Occipital lobe (tissue), 2 donors: ENCODE measurements around the gene FBXL19. TPM values are rescaled to one million over a fixed set of nuclear protein-coding genes. Genes with fewer than 3 reads are reported as not detected.

ENCODE experiments used
- DNase-seq: peaks from one replicate; lab custom pipeline; 2025; lab: John Stamatoyannopoulos, UW
- total RNA-seq: library from RNA; depleted of rRNA; stranded (reverse); fragments of >200 nt; gene quantifications from one replicate; pipeline ENCODE4 v1.2.3, GENCODE V29; 2014

FBXL19 gene
- total RNA-seq, 1 donor from 2014 or later: 56.1 TPM

DNA sequence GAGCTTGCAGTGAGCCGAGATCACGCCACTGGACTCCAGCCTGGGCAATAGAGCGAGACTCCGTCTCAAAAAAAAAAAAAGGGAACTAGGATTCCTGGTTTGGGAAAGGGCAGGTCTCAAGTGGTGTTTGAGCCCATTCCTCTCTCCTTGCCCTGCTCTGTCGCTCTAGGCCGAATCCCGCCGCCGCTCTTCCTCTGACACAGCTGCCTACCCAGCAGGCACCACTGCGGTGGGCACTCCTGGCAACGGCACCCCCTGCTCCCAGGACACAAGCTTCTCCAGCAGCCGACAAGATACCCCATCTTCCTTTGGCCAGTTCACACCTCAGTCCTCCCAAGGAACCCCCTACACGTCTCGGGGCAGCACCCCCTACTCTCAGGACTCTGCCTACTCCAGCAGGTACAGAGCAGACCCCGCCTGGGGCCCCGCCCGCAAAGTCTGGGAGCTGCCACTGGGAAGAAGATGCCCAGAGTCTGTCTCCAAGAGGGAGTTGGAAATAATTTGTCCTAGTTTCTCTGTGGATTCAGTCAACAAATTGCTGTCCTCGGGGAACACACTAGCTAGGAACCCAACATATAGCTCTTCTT lies 40.6 kb downstream of the FBXL19 start:
- DNase-seq: no peak

DNA sequence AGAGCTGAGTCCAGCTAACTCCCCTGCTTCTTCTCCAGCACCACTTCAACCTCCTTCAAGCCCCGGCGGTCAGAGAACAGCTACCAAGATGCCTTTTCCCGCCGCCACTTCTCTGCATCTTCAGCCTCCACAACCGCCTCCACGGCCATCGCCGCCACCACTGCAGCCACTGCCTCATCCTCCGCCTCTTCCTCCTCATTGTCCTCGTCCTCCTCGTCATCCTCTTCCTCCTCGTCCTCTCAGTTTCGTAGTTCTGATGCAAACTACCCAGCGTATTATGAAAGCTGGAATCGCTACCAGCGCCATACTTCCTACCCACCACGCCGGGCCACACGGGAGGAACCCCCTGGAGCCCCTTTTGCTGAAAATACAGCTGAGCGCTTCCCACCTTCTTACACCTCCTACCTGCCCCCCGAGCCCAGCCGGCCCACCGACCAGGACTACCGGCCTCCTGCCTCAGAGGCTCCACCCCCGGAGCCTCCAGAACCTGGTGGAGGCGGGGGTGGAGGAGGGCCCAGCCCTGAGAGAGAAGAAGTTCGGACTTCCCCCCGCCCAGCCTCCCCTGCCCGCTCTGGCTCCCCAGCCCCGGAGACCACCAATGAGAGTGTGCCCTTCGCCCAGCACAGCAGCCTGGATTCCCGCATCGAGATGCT lies 41.3 kb downstream of the FBXL19 start:
- DNase-seq: no peak

- no peak for DNase-seq
Measured at GRCh38 chr16:30965436-30965835, 42.1 kb downstream of the FBXL19 start.

DNA sequence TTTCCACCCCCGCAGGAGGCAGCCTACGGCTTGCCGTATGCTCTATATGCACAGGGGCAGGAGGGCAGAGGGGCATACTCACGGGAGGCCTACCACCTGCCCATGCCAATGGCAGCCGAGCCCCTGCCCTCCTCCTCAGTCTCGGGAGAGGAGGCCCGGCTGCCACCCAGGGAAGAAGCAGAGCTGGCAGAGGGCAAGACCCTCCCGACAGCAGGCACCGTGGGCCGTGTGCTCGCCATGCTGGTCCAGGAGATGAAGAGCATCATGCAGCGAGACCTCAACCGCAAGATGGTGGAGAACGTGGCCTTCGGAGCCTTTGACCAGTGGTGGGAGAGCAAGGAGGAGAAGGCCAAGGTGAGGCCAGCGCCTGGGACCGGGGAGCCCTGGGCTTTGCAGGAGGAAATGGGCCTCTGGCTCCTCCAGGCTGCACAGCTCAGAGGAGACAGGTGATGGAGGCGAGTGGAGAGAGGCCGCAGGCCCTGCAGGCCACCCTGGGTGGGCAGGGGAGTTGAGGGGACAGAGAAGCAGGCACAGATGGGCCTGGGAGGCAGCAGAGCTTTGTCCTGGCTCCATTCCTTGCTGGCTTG lies 42.8 kb downstream of the FBXL19 start:
- DNase-seq: no peak

DNA sequence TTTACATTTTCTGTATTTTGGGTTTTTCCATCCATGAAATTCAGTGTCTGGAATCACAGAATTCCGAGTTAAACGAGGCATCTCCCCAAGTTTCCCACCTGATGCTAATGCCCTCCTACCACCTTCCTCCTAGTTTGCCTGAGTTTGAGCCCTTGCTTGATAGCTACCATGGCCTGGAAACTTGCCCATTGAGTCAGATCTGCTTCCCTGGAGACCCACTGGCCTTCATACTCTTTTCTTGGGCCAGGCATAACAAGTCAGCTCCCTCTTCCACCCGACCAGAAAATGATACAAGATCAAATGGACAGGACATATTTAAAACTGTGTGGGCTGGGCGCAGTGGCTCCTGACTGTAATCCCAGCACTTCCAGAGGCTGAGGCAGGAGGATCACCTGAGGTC lies 44.4 kb downstream of the FBXL19 start:
- DNase-seq: no peak

GRCh38 chr16:30969246-30969842 lies 46.0 kb downstream of the FBXL19 start:
- DNase-seq: no peak

DNA sequence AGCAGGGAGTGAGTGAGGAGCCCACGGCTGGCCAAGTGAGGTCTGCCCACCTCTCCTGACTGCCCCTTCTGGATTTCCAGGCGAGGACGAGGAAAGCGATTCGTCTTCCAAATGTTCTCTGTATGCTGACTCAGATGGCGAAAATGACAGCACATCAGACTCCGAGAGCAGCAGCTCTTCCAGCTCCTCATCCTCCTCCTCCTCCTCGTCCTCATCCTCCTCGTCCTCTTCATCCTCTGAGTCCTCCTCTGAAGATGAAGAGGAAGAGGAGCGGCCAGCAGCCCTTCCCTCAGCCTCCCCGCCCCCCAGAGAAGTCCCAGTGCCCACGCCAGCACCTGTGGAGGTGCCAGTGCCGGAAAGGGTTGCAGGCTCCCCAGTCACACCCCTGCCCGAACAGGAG lies 47.9 kb downstream of the FBXL19 start:
- DNase-seq: no peak

GRCh38 chr16:30972872-30973271 lies 49.5 kb downstream of the FBXL19 start:
- no peak for DNase-seq

DNA sequence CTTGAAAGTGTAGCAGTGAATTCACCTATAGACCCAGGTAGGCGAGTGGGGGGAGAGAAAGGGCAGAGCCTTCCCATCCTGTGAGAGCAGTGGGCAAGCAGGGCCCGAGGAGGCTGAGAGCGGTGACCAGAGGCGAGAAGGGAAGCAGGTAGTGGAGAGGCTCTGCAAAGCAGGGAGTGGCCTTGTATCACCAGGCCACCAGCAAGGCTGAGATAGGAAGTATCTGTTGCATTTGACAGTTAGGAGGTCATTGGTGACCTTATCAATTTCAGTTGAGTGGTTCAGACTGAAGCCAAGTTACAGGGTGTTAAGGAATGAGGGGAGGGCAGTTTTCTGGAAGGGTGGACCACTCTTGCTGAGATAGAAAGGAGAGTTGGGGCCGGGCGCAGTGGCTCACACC lies 51.0 kb downstream of the FBXL19 start:
- no peak for DNase-seq

DNA sequence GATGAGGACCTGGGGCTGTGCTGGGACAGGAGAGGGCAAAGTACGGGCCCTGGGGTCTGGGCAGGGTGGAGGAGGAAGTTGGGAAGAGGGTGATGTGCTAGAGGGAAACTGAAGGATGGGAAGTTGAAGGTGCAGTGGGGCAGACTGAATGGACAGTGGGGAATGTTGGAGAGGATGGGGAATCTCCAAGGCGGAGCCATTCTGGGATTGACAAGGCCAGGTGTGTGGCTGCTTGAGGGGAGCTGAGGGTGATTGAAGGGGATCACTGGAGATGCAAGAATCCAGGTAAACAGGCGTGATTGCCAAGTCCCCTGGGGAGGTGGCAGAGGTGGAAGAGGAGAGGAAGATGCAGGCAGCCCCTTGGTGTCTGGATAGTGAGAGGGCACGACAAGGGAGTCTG lies 53.1 kb downstream of the FBXL19 start:
- no peak for DNase-seq

DNA sequence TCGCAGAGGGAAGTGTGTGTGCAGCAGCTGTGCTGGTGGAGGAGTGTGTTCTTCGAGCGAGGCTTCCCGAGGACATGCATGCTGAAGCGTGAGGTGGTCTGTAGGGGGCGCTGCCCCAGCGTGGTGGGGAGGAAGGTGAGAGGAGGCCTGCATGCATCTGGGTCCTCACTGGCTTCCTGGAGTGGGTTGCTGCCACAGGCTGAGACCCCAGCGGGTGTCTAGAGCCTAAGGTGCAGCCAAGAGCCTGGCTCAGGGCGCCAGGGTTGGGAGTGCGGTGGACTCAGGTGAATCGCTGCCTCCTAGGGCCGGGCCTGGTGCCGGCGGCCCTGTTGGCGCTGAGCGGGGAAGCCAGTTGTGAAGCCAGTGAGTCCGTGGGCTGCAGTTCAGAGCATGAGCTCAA lies 54.1 kb downstream of the FBXL19 start:
- DNase-seq: no peak

- no peak for DNase-seq
Measured at GRCh38 chr16:30979170-30980022, 56.0 kb downstream of the FBXL19 start.

DNA sequence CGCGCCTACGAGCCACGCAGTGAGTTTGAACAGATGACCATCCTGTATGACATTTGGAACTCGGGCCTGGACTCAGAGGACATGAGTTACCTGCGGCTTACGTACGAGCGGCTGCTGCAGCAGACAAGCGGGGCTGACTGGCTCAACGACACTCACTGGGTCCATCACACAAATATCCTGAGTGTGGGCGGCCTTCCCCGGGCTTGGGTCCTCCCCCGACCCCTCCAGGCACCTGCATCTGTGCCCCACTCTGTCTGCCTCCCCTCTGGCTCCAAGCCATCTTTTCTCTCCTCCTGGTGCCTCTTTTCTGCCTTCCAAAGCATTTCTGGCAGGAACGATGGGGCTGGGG lies 56.6 kb downstream of the FBXL19 start:
- DNase-seq: no peak

DNA sequence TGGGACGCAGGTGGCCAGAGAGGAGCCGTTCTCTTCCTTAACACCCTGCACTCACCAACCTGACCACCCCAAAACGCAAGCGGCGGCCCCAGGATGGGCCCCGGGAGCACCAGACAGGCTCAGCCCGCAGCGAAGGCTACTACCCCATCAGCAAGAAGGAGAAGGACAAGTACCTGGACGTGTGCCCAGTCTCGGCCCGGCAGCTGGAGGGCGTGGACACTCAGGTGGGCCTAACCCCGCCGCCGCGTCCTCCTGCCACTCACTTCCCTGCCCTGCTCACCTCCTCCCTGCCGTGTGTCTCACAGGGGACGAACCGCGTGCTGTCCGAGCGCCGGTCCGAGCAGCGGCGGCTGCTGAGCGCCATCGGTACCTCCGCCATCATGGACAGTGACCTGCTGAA lies 57.1 kb downstream of the FBXL19 start:
- DNase-seq: no peak

DNA sequence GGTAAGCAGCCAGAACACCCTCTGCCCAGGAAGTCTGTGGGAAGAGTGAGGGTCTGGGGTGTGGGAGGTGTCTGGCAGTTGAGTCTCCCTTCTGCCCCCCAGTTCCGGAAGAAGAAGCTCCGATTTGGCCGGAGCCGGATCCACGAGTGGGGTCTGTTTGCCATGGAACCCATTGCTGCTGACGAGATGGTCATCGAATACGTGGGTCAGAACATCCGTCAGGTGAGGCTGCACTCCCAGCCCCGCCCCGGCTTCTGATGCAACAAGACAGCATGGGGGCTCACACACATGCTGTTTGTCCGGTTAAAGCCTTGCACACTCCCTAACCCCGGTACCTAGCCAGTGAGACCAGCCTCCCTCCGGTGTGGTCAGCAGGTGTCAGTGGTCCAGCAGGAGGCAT lies 57.6 kb downstream of the FBXL19 start:
- no peak for DNase-seq

GRCh38 chr16:30982548-30983288 lies 59.3 kb downstream of the FBXL19 start:
- no peak for DNase-seq

- DNase-seq: no peak
Measured at GRCh38 chr16:30983289-30983889, 60.0 kb downstream of the FBXL19 start.

DNA sequence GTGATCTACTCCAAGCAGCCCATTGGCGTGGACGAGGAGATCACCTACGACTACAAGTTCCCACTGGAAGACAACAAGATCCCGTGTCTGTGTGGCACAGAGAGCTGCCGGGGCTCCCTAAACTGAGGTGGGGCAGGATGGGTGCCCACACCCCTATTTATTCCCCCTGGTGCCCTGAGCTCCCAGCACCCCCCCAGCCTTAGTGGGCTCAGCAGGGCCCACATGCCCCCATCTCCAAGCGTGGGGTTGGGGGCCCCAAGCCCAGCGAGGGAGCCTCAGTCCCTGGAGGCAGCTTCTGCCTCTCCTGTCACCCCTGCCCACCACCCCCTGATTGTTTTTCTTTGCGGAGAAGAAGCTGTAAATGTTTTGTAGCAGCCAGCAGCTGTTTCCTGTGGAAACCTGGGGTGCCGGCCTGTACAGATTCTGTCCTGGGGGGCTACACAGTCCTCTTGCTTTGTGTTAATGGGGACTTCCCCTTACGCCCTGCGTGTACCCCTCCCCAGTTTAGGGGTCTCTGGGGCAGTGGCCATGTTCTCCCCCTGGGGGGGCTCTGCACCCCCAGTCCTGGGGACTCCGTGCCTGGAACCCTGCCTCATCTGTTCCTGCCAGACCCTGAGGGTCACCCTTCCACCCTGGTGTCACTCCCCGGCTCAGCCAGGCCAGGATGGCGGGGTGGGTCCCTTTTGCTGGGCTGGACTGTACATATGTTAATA lies 60.7 kb downstream of the FBXL19 start:
- no peak for DNase-seq

DNA sequence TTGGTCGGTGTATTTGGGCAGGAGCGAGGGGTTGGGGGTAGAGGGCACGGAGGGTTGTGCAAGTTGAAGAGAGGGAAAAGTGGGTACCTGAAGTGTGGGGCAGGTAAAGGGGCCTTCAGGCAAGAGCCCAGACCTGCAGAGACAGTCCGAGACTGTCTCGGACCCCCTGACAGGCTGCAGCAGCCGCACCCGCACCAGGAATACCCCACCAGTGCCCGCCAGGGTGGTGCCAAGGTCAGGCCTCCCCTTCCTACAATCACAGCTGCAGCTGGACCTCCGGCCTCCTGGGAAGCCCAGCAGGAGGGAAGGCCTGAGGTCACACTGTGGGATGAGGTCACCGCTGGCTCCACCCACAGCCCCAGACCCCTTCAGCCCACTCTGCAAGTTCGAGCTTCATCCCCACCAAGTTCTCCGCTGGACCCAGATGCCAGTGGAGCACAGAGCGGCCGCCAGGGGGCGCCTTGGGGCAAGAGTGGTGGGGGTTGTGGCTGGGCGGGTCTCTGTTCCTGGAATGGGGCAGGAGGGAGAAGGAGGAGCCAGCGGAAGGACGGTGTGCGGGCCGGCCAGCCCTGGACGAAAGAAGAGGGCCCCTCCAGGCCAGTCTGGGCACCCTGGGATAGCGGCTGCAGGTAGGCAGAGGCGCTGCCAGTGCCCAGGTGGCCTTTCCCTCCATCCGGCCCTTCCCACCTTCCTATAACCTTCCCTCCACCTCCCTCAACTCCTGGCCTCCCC lies 61.5 kb downstream of the FBXL19 start, which contains the start of gene HSD3B7:
HSD3B7 (plus strand) TSS at position 539 of the 732 bp plus-strand sequence. CDS start 452 bp downstream, outside the sequence.
- peak; percentile 64 for DNase-seq
